PC-9 (cell line): ENCODE results near the gene AOPEP. TPM values are rescaled to one million over a fixed set of nuclear protein-coding genes. Genes with fewer than 3 reads are reported as not detected.

Source experiments
- BruUV-seq: library from RNA; stranded (reverse); fragments of 400-500 nt; replicated peaks from 2 replicates; lab custom pipeline; 2021; lab: Mats Ljungman, UMichigan
- CTCF ChIA-PET: fragments of 300-600 bp; sonication (Branson Sonifier 250); formaldehyde crosslinking; loops from one replicate; lab custom pipeline; 2022; ENCODE audit warnings: antibody characterized with exemption; lab: Charles Lee
- POLR2A ChIA-PET: fragments of 300-600 bp; sonication (Branson Sonifier 250); formaldehyde crosslinking; loops from one replicate; lab custom pipeline; 2022; ENCODE audit warnings: antibody characterized with exemption; ENCODE audit not compliant: unreplicated experiment; lab: Charles Lee
- DNase-seq, 2 experiments: peaks; one replicate each; pipeline versions ENCODE4 v3.0.0 to v3.0.0-alpha.2; 2015 to 2022; ENCODE audit warnings: mixed read lengths in 1 of 2
- H2AFZ ChIP-seq: fragments of 200-600 bp; sonication (generic); 2 replicates; pipeline ENCODE4 v1.8.1; 2017; ENCODE audit warnings: antibody characterized with exemption
- H3F3A ChIP-seq: fragments of 200-600 bp; sonication (generic); 2 replicates; pipeline ENCODE4 v1.8.1; 2017; ENCODE audit warnings: antibody characterized with exemption, mild to moderate bottlenecking, low read depth; ENCODE audit not compliant: insufficient read depth
- H3K27ac ChIP-seq: fragments of 200-600 bp; sonication (generic); 2 replicates; pipeline ENCODE4 v1.6.1; 2016; ENCODE audit warnings: mixed run types
- H3K27me3 ChIP-seq: fragments of 200-600 bp; sonication (generic); 2 replicates; pipeline ENCODE4 v1.6.1; 2016; ENCODE audit warnings: low read depth, mixed run types; ENCODE audit not compliant: insufficient read depth
- H3K36me3 ChIP-seq: fragments of 200-600 bp; sonication (generic); 2 replicates; pipeline ENCODE4 v1.6.1; 2016; ENCODE audit warnings: low read depth, mixed run types
- H3K4me1 ChIP-seq: fragments of 200-600 bp; sonication (generic); replicated peaks from 2 replicates; pipeline ENCODE4 v1.6.1; 2016; ENCODE audit warnings: mixed run types; ENCODE audit not compliant: insufficient read depth
- H3K4me2 ChIP-seq: fragments of 200-600 bp; sonication (generic); 2 replicates; pipeline ENCODE4 v1.6.1; 2017; ENCODE audit warnings: mixed run types
- H3K4me3 ChIP-seq: fragments of 200-600 bp; sonication (generic); 2 replicates; pipeline ENCODE4 v1.6.1; 2016; ENCODE audit warnings: mixed run types
- H3K79me2 ChIP-seq: fragments of 200-600 bp; sonication (generic); 2 replicates; pipeline ENCODE4 v1.6.1; 2017; ENCODE audit warnings: low read depth, mixed run types
- H3K9me2 ChIP-seq: fragments of 200-600 bp; sonication (generic); 2 replicates; pipeline ENCODE4 v1.8.1; 2017; ENCODE audit warnings: mild to moderate bottlenecking; ENCODE audit not compliant: insufficient read depth
- H3K9me3 ChIP-seq: fragments of 200-600 bp; sonication (generic); 2 replicates; pipeline ENCODE4 v1.8.1; 2016; ENCODE audit warnings: low read depth; ENCODE audit not compliant: insufficient read depth
- H4K20me1 ChIP-seq: fragments of 200-600 bp; sonication (generic); 2 replicates; pipeline ENCODE4 v1.8.1; 2017; ENCODE audit not compliant: insufficient read depth
- EZH2 ChIP-seq: fragments of 200-600 bp; sonication (generic); IDR thresholded peaks from 2 replicates; pipeline ENCODE4 v1.8.0; 2017; ENCODE audit warnings: antibody characterized with exemption, low read depth
- intact Hi-C: fragments of 100-400 bp; cut with micrococcal nuclease; formaldehyde crosslinking; loops from one replicate; pipeline ENCODE4 v1.10.0; 2022; ENCODE audit not compliant: unreplicated experiment
- total RNA-seq: library from RNA; stranded (reverse); gene quantifications from 2 replicates; pipeline ENCODE4 v1.2.3, GENCODE V29; 2021
- TF ChIP-seq, protein P1 (sequence below): fragments of 200-600 bp; sonication (generic); conservative IDR thresholded peaks from 2 replicates; pipeline ENCODE4 v1.6.1; 2017; ENCODE audit warnings: mixed run types, antibody characterized with exemption, mild to moderate bottlenecking, moderate library complexity

AOPEP gene
- total RNA-seq, 1 experiment from 2014 or later: 90.0 TPM

DNA sequence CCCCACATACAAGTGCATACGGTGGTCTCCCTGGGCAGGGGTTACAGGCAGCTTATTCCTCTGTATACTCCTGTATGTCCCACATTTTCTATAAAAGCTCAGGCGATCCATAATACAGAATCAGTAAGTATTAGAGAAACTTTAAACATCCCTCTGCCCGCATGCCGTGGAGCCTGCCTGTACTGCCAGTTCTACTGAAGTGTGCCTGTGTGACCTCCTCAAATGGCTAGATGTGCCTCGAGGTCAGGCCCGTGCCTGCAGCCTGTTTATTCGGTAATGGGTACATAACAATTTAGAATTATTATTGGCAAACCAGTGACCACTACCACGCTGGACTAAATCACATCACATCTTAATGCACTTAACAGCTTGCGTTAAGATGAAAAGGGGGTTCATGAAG lies 400.2 kb downstream of the AOPEP start:
- H3K36me3 ChIP-seq: no peaks in the 10 kb centered on the region
- no peak for DNase-seq
- intact Hi-C loops: loop anchor here (1.0 kb wide), 3 partner anchors 343 to 572 kb away; no protein-coding TSS in a partner anchor
- no peaks in the 10 kb centered on the region for H3K79me2 ChIP-seq
- BruUV-seq: no TSS peak
- POLR2A ChIA-PET: no interaction called here
- CTCF ChIA-PET: interaction anchor here (1.2 to 2.9 kb wide), 4 partner anchors 19 to 458 kb away, joined by 3 to 30 read pairs (median 12); no protein-coding TSS in a partner anchor
- H2AFZ ChIP-seq: no peak overlapping the region
- no peaks in the 10 kb centered on the region for H3K9me2 ChIP-seq
- no peak overlapping the region for H3K27ac ChIP-seq
- H3F3A ChIP-seq: peaks cover 7% of the 10 kb centered on the region; the same call in 1 of the 2 replicates
- H3K4me1 ChIP-seq: no peaks in the 10 kb centered on the region
- no peak for TF ChIP-seq EZH2
- TF ChIP-seq, protein P1, sequence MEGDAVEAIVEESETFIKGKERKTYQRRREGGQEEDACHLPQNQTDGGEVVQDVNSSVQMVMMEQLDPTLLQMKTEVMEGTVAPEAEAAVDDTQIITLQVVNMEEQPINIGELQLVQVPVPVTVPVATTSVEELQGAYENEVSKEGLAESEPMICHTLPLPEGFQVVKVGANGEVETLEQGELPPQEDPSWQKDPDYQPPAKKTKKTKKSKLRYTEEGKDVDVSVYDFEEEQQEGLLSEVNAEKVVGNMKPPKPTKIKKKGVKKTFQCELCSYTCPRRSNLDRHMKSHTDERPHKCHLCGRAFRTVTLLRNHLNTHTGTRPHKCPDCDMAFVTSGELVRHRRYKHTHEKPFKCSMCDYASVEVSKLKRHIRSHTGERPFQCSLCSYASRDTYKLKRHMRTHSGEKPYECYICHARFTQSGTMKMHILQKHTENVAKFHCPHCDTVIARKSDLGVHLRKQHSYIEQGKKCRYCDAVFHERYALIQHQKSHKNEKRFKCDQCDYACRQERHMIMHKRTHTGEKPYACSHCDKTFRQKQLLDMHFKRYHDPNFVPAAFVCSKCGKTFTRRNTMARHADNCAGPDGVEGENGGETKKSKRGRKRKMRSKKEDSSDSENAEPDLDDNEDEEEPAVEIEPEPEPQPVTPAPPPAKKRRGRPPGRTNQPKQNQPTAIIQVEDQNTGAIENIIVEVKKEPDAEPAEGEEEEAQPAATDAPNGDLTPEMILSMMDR: no peak
- H3K27me3 ChIP-seq: no peaks in the 10 kb centered on the region
- no peaks in the 10 kb centered on the region for H3K9me3 ChIP-seq
- no peaks in the 10 kb centered on the region for H4K20me1 ChIP-seq
- H3K4me2 ChIP-seq: no peak overlapping the region
- H3K4me3 ChIP-seq: no peak overlapping the region

DNA sequence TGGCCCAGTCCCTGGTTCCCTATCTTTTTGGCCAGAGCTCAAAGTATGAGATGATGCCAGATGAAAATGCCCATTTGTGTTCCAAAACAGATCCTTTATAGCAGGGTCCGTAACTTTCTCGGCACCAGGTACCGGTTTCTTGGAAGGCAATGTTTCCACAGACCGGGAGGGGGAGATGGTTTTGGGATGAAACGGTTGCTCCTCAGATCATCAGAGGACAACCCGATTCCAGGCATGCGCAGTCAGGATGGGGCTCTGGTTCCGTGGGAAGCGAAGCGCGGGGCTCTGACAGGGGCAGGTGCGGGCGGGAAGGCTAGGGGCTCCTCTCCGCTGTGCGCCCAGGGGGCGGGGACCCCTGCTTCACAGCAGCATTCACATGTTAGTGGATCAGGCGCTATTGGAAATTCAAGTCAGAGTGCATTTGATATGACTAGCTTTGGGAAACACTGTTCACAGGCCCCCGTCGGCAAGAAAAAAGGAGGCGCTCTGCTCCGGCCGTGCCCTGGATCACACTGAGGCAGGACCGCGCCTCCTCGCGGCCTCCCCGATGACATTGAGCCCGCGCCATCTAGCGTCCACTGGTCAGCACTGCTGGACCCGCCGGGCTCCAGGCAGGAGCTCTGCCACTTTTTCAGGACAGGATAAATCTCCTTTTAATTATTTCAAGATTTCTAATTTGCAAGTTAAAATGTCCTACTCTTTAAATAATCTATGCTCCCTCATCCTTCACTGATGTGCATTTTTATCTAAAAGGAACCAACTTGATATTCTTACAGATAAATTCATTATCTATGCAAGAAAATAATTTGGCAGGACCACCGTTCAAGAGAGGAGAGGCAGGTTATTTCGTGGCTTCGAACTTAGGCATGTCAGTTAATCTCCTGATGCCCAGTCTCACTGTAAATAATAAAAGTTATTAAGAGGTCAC lies 401.0 kb downstream of the AOPEP start:
- Histone ChIP-seq H3K4me2 (peak overlapping the region; percentile 21; the same call in 1 of the 2 replicates), H3K36me3 (no peaks in the 10 kb centered on the region), H3F3A (peaks cover 7% of the 10 kb centered on the region; the same call in 1 of the 2 replicates), H3K9me3 (no peaks in the 10 kb centered on the region), H2AFZ (no peak overlapping the region), H3K27ac (no peak overlapping the region), H3K27me3 (no peaks in the 10 kb centered on the region), H3K4me3 (no peak overlapping the region), H3K4me1 (no peaks in the 10 kb centered on the region), H3K79me2 (no peaks in the 10 kb centered on the region), H3K9me2 (no peaks in the 10 kb centered on the region), H4K20me1 (no peaks in the 10 kb centered on the region)
- TF ChIP-seq, protein P1: peak; percentile 89
- TF ChIP-seq EZH2: no peak
- POLR2A ChIA-PET: interaction anchor here (0.9 kb wide), 1 partner anchor 109 kb away, joined by 4 read pairs; no protein-coding TSS in a partner anchor
- DNase-seq: peak; percentile 43 to 83
- CTCF ChIA-PET: interaction anchor here (0.5 to 2.9 kb wide), 10 partner anchors 20 to 573 kb away, joined by 3 to 30 read pairs (median 4); partner anchors contain the start of gene PCAT7
- BruUV-seq: no TSS peak
- intact Hi-C loops: loop anchor here (1.0 kb wide), 3 partner anchors 344 to 573 kb away; no protein-coding TSS in a partner anchor

DNA sequence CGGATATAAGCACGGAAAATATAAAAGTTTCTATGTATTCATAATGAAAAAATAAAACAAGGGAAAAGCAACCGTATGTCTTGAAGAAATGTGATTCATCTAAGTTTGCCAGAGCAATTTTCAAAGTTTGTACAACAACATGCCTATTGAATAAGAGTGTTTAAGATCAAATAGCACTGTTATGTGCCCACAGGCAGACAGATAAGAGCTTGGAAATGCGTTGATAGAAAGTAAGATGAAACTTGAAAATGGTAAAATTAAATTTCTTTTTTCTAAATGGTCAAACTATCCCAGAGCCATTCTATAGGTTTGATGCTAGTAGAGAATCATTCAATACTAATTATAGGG lies 401.7 kb downstream of the AOPEP start:
- Histone ChIP-seq H2AFZ (no peak overlapping the region), H3K4me3 (no peak overlapping the region), H3K27me3 (no peaks in the 10 kb centered on the region), H3K9me3 (no peaks in the 10 kb centered on the region), H4K20me1 (no peaks in the 10 kb centered on the region), H3K4me1 (no peaks in the 10 kb centered on the region), H3K27ac (no peak overlapping the region), H3F3A (peaks cover 7% of the 10 kb centered on the region; the same call in 1 of the 2 replicates), H3K79me2 (no peaks in the 10 kb centered on the region), H3K36me3 (no peaks in the 10 kb centered on the region), H3K9me2 (no peaks in the 10 kb centered on the region), H3K4me2 (no peak overlapping the region)
- CTCF ChIA-PET: interaction anchor here (0.5 to 2.9 kb wide), 8 partner anchors 53 to 573 kb away, joined by 3 to 30 read pairs (median 4); partner anchors contain the start of gene PCAT7
- POLR2A ChIA-PET: interaction anchor here (0.6 to 0.9 kb wide), 2 partner anchors 110 to 1022 kb away, joined by 4 read pairs; no protein-coding TSS in a partner anchor
- no TSS peak for BruUV-seq
- no peak for TF ChIP-seq EZH2
- TF ChIP-seq, protein P1: no peak
- intact Hi-C loops: no loop called here
- DNase-seq: no peak
